Lung microvascular endothelial cell (primary cell): ENCODE results near the gene GYG1. TPM values are rescaled to one million over a fixed set of nuclear protein-coding genes. Genes with fewer than 3 reads are reported as not detected.

Experiments
- total RNA-seq: library from RNA; depleted of rRNA; stranded (reverse); fragments of >200 nt; gene quantifications from 2 replicates; pipeline ENCODE4 v1.2.1, GENCODE V29; 2014

GYG1 gene
- total RNA-seq, 1 donor from 2014 or later = 38.3 TPM

Other genes starting within 250 kb of the GYG1 start
- gene CPB1, start 163.7 kb upstream of the GYG1 start, total RNA-seq = not detected in 2 replicates
- under 0.01 TPM in 1 of 2 replicates, not detected in the other for gene CPA3, start 126.2 kb upstream of the GYG1 start, total RNA-seq
- 12.6 and 16.5 TPM in 2 replicates for gene HLTF, start 95.0 kb downstream of the GYG1 start, total RNA-seq
- 10.9 and 11.1 TPM in 2 replicates for gene HPS3, start 138.1 kb downstream of the GYG1 start, total RNA-seq
- gene CP, start 230.3 kb downstream of the GYG1 start, total RNA-seq = under 0.01 and 0.60 TPM in 2 replicates